NCI-H1048 (cell line): ENCODE results near the gene DMAP1.

ENCODE experiments used
- DNase-seq: peaks from one replicate; lab custom pipeline; 2025; lab: John Stamatoyannopoulos, UW

The DMAP1 gene

DNA sequence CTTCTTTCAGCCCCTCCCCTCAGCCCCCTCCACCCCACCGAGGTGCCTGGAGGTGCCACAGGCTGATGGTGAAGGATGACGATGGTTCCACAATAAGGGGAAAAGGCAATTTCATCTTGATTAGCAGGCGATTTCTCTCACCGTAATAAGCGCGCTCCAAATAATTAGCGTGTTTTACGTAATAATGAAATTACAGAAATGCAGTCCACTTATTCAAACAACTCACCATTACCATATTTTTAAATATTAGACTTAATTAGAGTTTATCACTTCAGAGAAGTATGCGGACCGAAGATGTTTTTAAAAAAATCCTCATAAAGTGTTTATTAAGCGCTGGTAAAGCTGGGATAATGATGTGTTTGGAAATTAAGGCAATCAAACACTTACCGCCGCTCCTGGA is 14.9 kb downstream of the DMAP1 start:
- no peak for DNase-seq

DNA sequence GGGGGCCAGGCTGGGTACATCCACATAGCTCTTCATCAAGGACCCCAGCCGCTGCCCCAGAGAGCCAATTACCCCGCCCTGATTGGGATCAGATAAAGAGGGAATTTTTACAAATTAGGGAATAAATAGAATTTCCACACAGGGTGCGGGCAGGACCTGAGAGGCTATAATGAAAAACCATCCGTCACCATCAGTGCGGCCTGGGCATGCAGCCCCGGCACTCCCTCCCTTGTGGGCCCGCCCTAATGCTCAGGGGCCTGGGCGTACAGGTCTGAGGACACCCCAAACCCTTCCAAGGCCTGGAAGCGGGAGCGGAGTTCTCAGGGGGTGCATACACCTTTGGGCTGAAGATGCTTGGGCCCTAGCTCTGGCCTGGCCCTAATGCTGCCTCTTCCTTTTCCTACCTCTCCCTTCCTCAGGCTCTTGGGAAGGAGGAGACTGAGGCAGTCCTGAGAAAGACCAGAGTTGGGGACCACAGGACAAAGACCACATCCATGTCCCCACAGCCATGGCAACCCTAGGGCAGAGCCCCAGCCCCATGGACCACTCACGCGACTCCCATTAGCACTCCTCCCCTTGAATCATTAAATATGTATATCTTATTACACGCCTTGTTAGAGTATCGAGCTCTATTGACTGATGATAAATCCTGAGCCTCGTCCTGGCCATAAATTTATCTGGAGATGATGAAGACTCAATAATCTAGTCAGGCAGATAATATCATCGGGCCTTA is 16.3 kb downstream of the DMAP1 start:
- DNase-seq = no peak

DNA sequence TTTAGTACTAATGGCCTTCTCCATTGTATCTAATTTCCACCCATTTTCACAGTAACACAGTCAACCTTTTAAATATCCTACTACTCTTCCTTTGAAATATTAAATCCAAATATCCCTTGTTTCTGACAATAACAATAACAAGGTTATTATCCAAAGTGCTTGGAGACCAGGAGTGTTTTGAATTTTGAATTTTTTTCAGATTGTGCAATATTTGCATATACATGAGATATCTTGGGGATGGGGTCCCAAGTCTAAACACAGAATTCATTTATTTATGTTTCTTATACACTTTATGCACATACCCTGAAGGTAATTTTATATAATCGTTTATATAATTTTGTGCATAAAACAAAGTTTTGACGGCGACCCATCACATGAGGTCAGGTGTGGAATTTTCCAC is 17.5 kb downstream of the DMAP1 start:
- DNase-seq = no peak

DNA sequence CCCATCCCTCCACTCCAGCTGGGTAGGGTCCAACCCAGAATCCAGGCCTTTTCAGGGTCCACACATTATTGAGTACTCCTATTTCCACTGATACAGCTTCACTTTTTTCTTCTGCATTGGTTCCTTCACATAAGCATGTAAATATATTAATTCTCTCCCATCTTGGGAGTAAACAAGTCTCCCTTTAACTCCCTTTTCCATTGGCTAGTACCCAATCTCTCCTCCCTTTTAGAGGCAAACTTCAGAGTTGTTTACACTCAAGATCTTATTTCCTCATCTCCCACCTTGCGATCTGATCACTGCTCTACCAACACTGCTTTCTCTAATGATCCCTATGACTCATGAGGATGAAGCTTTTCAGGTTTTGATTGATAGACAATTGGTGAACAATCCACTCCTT is 20.3 kb downstream of the DMAP1 start:
- no peak for DNase-seq

DNA sequence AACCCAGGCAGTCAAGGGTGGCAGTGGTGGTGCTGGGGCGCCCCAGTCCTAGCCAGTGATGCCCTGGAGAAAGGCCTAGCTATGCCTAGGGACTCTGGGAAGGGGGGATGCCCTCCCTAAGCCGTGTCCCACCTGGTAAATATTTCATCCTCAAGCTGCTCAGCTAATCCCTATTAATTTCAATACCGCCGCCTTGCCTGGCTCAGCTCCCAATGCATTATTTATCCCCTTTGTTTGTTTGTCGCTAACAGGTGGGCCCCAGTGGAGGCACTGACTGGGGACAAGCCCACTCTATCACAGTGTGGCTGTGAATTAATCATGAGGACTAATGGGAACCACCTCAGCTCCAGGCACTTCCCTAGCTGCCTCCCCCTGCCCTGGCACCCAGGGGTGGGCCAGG is 22.5 kb downstream of the DMAP1 start:
- no peak for DNase-seq

DNA sequence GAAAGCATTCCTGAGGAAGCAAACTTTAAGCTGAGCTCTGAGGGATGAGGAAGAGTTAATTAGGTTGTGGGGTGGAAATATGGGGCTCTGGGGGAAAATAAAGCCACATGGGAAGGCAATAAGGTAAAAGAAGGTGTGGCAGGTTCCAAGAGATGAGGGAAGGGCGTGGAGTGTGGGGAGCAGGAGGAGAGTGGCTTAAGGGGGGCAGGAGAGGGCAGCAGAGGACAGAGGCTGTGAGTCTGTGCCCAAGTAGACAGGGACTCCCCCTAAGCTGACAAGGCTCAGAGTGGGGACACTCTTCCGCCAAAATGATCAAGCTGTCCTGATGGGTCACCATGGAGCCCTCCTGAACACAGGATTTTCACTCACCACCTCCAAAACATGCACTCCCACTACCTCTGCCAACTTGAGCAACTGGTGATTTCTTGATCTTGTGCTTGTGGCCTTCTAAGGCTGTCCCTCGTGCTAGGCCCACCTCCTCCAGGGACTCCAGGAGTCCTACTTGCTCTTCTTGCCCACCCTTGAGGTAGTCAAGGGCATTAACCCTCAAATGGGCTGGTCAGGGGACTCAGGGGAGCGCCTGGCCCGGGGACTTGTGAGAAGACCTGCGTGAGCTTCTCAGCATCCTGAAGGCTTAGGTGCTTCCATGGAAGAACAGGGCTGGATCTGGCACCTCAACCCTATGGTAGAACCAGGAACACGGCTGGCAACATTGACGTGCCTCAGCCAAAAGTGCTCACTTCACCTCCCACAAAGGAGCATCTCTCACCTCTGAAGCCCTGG is 23.4 kb downstream of the DMAP1 start:
- no peak for DNase-seq

DNA sequence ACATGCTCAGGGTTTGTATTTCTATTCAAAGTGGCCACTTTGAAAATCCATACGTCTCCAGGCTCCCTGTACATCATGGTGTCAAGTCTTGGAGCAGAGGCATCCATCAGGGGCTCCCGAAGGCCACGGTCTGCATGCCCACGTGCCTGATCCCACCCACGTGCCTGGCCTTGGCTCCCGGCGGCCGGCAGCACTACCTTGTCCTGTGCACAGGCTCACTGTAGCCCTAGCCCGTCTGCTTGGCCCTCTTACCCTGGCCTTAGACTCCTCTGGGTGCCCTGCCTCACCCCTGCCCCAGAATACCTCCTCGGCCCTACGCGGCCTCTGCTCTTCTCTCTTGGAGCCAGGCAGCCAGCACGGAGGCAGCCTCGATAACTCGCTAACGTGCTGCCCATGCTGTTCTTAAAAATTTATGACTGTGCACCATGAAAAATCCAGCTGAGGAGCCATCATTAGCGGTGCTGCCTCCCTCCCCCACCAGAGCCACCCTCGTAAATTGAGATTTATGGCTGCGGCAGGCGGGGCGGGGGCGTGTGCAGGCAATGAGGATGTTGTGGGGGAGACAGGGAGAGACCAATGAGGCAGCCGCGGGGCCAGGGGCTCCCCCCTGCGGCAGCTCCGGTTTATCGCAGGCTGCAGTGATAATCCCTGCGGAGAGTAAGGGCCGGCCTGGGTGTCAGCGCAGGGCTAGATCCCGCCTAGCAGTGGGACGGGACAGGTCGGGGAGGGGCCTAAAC is 24.6 kb downstream of the DMAP1 start:
- no peak for DNase-seq

DNA sequence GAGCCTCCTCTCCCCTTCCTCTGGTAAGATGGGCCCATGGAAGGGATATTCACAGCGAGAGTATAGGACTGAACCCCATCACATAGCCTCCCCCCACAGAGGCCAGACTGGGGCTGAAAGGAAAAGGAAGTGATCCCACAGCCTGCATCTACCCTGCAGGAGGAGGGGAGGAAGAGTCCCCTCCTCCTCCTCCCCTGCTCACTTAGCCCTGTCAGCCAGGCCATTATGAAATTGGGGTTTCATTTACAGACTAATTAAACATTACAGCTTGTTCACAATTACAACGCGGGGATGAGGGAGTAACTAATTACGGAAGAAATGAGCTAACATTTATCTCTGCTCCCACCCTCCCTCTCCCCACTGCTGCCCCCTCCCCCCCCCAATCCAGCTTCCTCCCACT is 25.4 kb downstream of the DMAP1 start:
- no peak for DNase-seq

DNA sequence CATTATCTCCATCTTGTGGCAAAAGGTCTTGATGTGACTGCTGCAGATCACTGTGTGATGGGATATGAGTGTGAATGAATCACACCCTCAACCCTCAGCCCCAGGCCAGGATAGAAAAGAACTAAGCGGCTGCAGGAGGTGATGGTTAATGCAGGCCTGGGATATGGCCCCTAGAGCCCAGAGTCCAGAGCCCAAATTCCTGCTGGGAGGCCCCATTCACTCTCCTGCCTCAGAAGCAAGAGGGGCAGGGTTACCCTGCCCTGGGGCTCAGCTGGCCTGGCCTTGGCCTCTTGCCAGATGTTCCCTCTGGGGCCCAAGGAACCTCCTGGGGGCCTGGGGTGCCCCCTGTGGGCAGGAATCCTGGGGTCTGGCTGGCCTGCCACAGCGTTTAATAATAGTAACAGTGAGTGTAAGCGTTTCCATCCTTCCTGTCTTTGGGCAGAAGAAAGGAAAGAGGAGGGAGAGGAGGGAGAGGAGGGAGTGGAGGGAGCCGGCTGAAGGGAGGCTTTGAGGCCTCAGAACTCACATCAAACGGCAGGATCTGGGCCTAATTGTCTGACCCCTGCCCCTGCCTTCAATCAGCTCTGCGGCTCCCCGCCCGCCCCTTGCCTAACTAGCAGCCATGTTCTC is 26.2 kb downstream of the DMAP1 start:
- DNase-seq = no peak

DNA sequence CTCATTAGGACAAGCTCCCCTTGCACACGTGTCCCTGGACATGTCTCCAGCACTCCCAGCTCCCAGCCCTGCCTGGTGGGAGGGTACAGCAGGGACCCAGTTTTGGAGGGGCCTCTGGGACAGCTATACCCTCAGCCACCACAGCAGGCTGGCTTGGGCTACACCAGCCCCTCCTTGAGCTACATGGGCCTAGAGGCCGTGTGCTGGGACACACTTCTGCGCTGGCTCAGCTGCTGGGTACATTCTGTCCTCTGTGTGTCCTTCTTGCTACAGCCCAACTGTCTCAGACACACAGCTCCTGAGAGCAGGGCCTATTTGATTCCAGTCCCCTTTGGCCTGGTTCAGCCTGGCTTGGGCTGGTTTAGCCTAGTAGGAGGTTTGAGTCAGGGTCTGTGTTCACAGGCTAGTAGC is 26.7 kb downstream of the DMAP1 start:
- DNase-seq = no peak

DNA sequence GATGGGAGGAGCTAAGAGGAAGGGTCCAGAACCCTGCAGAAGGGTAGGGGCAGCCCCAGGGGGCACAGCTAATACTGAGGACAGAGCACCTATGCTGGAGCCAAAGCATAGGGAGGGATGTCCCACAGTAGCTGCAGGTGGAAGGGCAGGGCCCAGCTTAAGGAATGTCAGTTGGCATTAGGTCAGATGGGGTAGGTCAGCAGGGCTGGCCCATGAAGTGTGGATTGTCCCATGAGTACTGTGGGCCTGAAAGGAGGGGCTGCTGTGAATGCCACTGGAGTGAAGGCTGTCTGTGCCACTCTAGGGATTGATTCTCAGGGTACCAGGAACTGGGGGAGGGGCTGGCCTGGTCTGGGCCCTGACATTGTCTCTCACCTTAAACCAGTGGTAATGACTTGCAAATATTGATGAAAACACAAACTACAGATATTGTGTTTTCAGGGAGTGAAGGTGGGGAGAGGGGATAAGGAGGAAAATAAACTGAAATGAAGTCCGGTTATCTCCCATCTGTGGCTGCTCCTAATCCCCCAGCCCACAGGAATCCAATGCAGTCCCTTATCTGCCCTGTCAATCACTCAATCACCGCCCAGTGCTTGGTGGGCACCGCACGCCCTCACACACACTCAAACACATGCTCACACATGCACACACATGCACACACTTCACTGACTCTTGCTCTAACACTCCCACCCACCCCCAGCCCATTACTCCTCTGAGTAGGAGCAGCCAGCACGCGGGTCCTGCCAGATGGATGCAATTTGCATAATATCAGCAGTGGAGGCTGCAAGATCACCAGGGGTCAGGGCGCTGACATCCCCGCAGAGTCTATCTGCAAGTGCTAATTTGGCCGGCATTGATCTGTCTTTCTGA is 27.8 kb downstream of the DMAP1 start:
- no peak for DNase-seq

DNA sequence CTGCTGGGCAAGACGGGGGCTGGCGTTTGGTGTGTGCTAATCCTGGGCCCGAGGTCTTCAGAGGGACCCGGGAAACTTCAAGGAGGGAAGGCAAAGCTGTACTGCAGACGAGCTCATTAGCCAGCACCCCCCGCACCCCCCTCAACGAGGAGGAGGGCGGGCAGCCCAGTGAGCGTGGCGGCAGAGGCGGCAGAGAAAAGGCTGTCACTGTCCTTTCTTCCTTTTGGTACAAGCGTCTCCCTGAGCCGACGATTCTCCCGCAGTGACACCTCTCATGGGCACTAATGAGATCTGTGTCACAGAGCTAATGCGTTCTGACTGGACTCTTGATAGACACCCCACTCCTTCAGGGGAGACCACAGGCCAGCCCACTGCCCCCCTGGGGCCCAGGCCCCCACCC is 29.5 kb downstream of the DMAP1 start:
- DNase-seq = no peak

DNA sequence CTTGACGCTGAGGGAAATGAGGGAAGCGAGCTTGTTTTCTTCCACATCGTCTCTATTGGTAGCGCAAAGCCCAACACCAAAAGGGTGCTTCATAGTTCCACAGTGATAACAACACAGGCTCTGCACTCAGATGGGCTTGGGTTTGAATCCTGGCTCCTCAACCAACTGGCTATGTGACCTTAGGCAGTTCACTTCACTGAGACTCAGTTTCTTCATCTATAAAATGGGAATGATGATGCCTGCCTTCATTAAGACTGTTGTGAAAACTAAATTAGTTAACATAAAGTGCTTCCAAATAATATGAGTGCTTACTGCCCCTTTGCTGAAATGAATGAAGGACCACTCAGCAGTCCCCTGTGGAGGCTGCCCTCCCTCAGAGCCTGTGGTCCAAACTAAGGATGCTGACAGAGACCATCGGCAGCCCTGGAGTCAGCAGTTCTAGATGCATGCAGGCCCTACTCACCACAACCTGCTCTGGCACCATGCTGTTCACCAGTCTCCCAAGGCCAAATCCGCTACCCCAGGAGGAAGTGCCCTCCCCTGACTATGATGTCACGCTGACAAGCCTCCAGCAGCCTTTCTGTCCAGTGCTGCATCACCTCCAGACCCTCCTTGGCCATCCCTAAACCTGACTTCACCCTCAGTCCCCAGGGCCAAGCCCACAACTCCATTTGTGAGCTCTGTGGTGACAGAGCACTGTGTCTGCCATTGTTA is 30.7 kb downstream of the DMAP1 start:
- DNase-seq = no peak

DNA sequence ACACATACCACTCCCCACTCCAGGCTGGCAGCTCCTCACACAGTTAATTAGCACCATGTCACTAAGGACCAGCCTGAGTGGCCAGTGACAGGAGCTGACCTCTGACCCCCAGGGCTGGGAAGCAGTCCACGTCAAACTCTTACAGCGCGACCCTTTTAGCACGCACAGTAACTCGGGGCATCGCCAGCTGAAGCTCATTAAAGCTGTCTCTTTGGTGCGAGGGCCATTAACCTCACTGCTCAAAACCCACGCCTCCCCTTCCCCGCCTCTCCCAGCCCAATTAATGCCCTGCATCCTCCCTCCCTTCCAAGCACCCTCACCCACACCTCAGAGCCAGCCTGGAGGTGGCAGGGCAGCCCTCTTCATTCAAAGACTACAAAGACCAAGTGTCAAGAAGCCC is 31.7 kb downstream of the DMAP1 start:
- DNase-seq = no peak

DNA sequence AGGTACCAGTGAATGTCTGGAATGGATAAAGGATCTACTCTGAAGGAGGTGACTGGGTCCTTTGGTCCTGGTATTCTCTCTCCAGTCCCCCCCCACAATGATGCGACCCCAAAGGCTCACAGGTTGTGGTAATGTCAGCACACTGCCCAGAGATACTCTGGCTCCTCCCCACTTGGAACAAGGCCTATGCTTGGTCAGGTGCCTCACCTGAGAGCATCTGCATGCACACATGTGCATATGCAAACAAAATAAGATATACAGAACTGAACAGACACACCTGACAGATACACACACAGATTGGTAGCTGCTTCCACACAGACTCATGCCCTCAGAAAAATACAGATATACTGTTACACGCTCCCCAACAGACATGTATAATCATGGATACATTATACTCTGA is 33.5 kb downstream of the DMAP1 start:
- DNase-seq = no peak

DNA sequence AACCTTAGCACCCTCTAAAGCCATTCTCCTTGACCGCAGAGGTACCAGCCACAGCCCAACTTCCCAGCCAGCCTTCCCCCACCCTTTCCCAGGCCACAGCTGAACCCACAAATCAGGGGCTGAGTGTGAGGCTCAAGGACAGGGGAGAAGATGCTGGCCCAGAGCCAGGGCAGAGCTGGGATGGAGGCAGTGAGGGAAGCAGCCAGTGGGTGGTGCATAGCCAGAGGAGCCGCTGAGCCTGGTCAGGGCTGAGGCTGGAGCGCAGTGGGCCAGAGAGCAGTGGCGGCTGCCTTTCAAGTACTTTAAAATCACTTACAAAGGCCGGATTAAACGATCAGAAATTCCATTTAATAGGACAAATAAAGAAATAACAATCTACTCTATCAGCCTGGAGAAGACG is 36.3 kb downstream of the DMAP1 start:
- DNase-seq = no peak

DNA sequence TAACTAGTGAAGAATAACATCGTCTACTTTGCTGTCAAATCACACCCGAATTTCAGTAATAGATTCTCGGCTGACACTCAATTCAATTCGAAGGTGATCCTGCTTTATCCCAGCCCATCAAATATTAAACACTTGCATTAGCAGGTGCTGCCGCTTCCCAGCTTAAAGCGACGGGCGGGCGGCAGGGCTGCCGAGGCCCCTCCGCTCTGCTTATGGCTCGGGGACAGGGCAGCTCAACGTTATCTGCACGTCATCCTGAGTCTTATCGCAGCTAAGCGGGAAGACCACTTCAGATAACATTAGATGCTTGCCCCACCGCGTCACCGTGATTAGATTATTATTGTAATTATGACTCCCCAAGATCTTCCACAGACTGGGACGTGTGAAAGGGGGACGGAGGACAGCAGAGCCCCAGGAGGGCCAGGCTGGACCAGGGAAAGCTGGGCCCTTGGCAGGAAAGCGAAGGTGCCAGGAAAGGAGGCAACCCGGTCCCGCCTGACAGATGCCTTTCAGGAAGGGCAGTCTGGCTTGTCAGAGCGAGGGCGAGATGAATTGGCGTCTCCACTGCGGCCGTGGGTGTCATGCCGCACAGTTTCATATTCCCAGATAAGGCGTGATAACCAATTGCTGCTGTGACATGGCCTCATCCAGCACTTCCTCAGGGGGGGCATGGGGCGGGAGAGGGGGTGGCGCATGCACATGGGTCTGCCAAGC is 37.0 kb downstream of the DMAP1 start:
- DNase-seq = no peak

DNA sequence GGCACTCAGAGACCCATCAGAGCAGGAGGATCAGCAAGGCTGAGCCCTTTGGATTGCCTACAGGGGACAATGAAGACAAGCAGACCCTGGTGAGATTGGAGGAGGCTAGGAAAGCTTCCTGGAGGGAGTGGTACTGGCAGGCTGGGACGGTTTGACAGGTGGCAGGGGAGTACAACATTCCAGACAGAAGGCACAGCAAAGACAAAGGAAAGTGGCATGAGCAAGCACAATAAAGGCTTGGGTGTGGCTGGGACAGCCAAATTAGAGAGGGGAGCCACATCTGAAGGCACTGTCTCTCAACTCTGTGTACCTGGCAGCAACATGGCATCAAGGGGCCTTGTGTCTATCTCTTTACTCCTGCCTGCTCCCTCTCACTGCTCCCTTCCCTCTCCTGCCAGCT is 38.2 kb downstream of the DMAP1 start:
- DNase-seq = no peak

DNA sequence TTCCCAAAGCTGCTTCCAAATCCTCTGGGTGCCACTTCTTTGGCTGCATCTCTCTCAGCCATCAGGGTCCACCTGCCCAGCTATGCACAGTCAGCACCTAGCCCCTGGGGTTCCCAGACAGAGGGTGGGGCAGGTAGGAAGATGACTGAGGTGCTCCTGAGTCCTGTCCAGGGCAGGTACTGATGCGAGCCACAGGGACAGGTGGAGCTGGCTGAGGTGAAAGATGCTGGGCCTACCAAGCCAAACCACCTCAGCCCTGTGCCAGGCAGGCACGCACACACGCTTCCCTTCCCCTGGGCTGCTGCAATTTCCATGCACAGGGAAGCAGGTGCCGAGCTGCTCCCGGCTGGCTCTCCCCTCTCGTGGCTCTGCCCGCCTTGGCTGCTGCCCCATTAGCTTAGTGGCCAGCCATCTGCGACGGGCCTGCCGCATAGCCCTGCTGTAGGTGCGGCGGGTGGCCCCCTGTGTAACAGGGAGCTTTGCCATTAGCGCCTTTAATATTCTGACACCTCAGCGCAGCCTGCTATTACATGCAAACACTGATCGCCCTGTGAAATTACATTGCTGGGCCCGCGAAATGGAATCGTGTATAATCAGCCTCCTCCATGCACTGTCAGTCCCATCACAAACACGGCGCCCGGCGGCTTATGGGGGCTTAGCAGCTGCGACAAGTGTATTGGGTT is 38.9 kb downstream of the DMAP1 start:
- no peak for DNase-seq
